CD14-positive monocyte (primary cell): ENCODE results near the gene DLL3. TPM values are rescaled to one million over a fixed set of nuclear protein-coding genes. Genes with fewer than 3 reads are reported as not detected.

Experiments
- DNase-seq, 3 donors: peaks; one replicate each; pipeline ENCODE4 v3.0.0-alpha.2; 2011 to 2022
- H2AFZ ChIP-seq: 2 replicates; pipeline ENCODE4 v1.6.0; 2012; ENCODE audit warnings: mild to moderate bottlenecking, low read depth, low read length, inconsistent platforms; ENCODE audit not compliant: insufficient read depth, poor library complexity, severe bottlenecking
- H3K27ac ChIP-seq, 2 donors: 1 replicate in 1 of 2; 2 replicates in 1 of 2; pipeline ENCODE4 v1.5.1; 2012 to 2013; ENCODE audit warnings: low read length in 2 of 2, control low read depth in 1 of 2, inconsistent platforms in 1 of 2, low read depth in 1 of 2, mild to moderate bottlenecking in 1 of 2
- H3K27me3 ChIP-seq, 2 donors: one replicate each; pipeline versions ENCODE4 v1.6.0 to v1.6.1; 2011 to 2013; ENCODE audit warnings: low read length in 2 of 2; ENCODE audit not compliant: control insufficient read depth in 2 of 2, insufficient read depth in 2 of 2
- H3K36me3 ChIP-seq, 2 donors: replicated peaks in 1 of 2; 1 replicate in 1 of 2; 2 replicates in 1 of 2; pipeline versions ENCODE4 v1.5.1 to v1.6.1; 2012 to 2013; ENCODE audit warnings: low read length in 2 of 2, control low read depth in 1 of 2, inconsistent platforms in 1 of 2, mild to moderate bottlenecking in 1 of 2; ENCODE audit not compliant: insufficient read depth in 2 of 2, control insufficient read depth in 1 of 2
- H3K4me1 ChIP-seq, 2 donors: 1 replicate in 1 of 2; 2 replicates in 1 of 2; pipeline versions ENCODE4 v1.5.1 to v1.6.1; 2012 to 2013; ENCODE audit warnings: low read length in 2 of 2, control low read depth in 1 of 2, inconsistent platforms in 1 of 2, mild to moderate bottlenecking in 1 of 2, moderate library complexity in 1 of 2; ENCODE audit not compliant: insufficient read depth in 2 of 2, control insufficient read depth in 1 of 2
- H3K4me2 ChIP-seq: replicated peaks from 2 replicates; pipeline ENCODE3; 2012; ENCODE audit warnings: low read length, moderate library complexity, mild to moderate bottlenecking; ENCODE audit not compliant: poor library complexity, severe bottlenecking; ENCODE audit errors: extremely low read depth
- H3K4me3 ChIP-seq, 3 experiments: fragments of 200-600 bp in 1 of 3; sonication (generic) in 1 of 3; replicated peaks in 1 of 3; 1 replicate in 2 of 3; 2 replicates in 1 of 3; pipeline ENCODE4 v1.5.1; 2011 to 2013; ENCODE audit warnings: low read length in 3 of 3, mild to moderate bottlenecking in 3 of 3, control low read depth in 2 of 3, low read depth in 2 of 3, inconsistent platforms in 1 of 3, moderate library complexity in 1 of 3
- H3K79me2 ChIP-seq: 2 replicates; pipeline ENCODE4 v1.6.0; 2012; ENCODE audit warnings: mild to moderate bottlenecking, control low read depth, inconsistent platforms, low read length, moderate library complexity; ENCODE audit not compliant: insufficient read depth
- H3K9ac ChIP-seq: 2 replicates; pipeline ENCODE4 v1.6.0; 2017; ENCODE audit warnings: low read length, mild to moderate bottlenecking; ENCODE audit not compliant: insufficient read depth, poor library complexity, severe bottlenecking
- H3K9me3 ChIP-seq, 2 donors: replicated peaks in 1 of 2; 1 replicate in 1 of 2; 2 replicates in 1 of 2; pipeline versions ENCODE4 v1.5.1 to v1.6.1; 2012 to 2013; ENCODE audit warnings: low read length in 2 of 2, control low read depth in 1 of 2; ENCODE audit not compliant: control insufficient read depth in 1 of 2, insufficient read depth in 1 of 2
- H4K20me1 ChIP-seq: 2 replicates; pipeline ENCODE4 v1.6.0; 2012; ENCODE audit warnings: mild to moderate bottlenecking, low read length, control low read depth, moderate library complexity; ENCODE audit not compliant: insufficient read depth
- H3K27ac Mint-ChIP-seq, 7 donors: one replicate each; pipeline ENCODE4 v1.8.0; 2020; ENCODE audit warnings: mild to moderate bottlenecking in 7 of 7, mixed read lengths in 7 of 7, moderate library complexity in 6 of 7, inconsistent platforms in 2 of 7
- H3K27me3 Mint-ChIP-seq, 3 donors: one replicate each; pipeline ENCODE4 v1.8.0; 2021 to 2022; ENCODE audit warnings: low read depth in 3 of 3, mild to moderate bottlenecking in 3 of 3, mixed read lengths in 3 of 3, moderate library complexity in 3 of 3, inconsistent platforms in 1 of 3
- H3K36me3 Mint-ChIP-seq, 2 donors: one replicate each; pipeline ENCODE4 v1.8.0; 2020; ENCODE audit warnings: mixed read lengths in 2 of 2, inconsistent platforms in 1 of 2, mild to moderate bottlenecking in 1 of 2
- H3K4me1 Mint-ChIP-seq: one replicate; pipeline ENCODE4 v1.8.0; 2020; ENCODE audit warnings: mild to moderate bottlenecking, mixed read lengths
- H3K4me3 Mint-ChIP-seq, 2 donors: one replicate each; pipeline ENCODE4 v1.8.0; 2020; ENCODE audit warnings: mild to moderate bottlenecking in 2 of 2, mixed read lengths in 2 of 2, moderate library complexity in 1 of 2
- H3K9me3 Mint-ChIP-seq, 7 donors: one replicate each; pipeline ENCODE4 v1.8.0; 2020 to 2022; ENCODE audit warnings: mixed read lengths in 7 of 7, mild to moderate bottlenecking in 6 of 7, moderate library complexity in 6 of 7, inconsistent platforms in 2 of 7
- CTCF ChIP-seq: fragments of 200-600 bp; IDR thresholded peaks from one replicate; pipeline ENCODE4 v1.8.0; 2022; ENCODE audit warnings: antibody characterized with exemption, mild to moderate bottlenecking
- WGBS: methylation state at CpG from one replicate; pipeline ENCODE4 v1.1.5; 2013; ENCODE audit warnings: missing lambda C conversion rate; ENCODE audit not compliant: insufficient coverage; 5-methylcytosine and 5-hydroxymethylcytosine counted together
- intact Hi-C, 2 donors: fragments of 100-400 bp; cut with micrococcal nuclease; formaldehyde crosslinking; loops; one replicate each; pipeline versions ENCODE4 v1.15.0 to v1.15.1; 2023
- polyA plus RNA-seq, 3 donors: library from polyadenylated mRNA; depleted of rRNA in 1 of 3; unstranded in 2 of 3; stranded (reverse) in 1 of 3; fragments of 300-500 nt in 2 of 3; fragments of >200 nt in 1 of 3; fragmentation: Illumina TruSeq in 2 of 3; gene quantifications; 1 replicate in 2 of 3; 2 replicates in 1 of 3; pipeline ENCODE4 v1.2.3, GENCODE V29; 2012 to 2021

DLL3 gene
- polyA plus RNA-seq, 3 donors = not detected

GRCh38 chr19:39492225-39492624, 6.5 kb upstream of the DLL3 start:
- no peak for DNase-seq
- no peaks in the 10 kb centered on the region for H3K4me1 Mint-ChIP-seq
- Histone ChIP-seq H2AFZ (no peak overlapping the region), H3K4me1 (no peaks in the 10 kb centered on the region), H3K4me3 (no peak overlapping the region), H4K20me1 (no peaks in the 10 kb centered on the region), H3K9me3 (no peaks in the 10 kb centered on the region), H3K36me3 (peaks cover 31 to 39% of the 10 kb centered on the region in 2 donors), H3K27me3 (peaks cover under 1 to 7% of the 10 kb centered on the region in 2 donors), H3K27ac (no peak overlapping the region), H3K79me2 (no peaks in the 10 kb centered on the region), H3K9ac (no peak overlapping the region), H3K4me2 (no peak overlapping the region)
- intact Hi-C loops = loop anchor here in 1 of 2 donors (10.0 kb wide), 1 partner anchor 183 kb away; no protein-coding TSS in a partner anchor
- no peak for TF ChIP-seq CTCF
- H3K27ac Mint-ChIP-seq = no peak overlapping the region
- WGBS = 90% methylated on average over 2 of the region's 6 CpGs
- H3K36me3 Mint-ChIP-seq = peaks cover 26 to 44% of the 10 kb centered on the region in 2 donors
- H3K27me3 Mint-ChIP-seq = peaks cover 15 to 21% (median 19%) of the 10 kb centered on the region in 3 donors
- H3K4me3 Mint-ChIP-seq = no peak overlapping the region
- H3K9me3 Mint-ChIP-seq = peaks cover 0 to 4% (median 0%) of the 10 kb centered on the region in 7 donors

DNA sequence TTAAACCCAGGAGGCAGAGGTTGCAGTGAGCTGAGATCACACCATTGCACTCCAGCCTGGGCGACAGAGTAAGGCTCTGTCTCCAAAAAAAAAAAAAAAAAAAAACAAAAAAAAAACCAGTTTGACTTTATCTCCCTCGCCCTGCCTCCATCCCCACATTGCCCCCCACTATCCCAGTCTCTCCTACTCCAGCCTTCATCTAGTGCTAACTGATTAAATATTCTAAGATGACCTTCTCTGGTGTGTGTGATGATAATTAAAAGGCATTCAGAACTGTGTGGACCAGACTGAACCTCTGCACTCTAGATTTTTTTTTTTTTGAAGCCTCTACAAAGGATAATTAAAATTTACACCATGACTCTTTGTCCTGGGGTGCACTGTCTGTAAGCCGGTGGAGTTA, 6.0 kb upstream of the DLL3 start:
- H3K27me3 Mint-ChIP-seq = peaks cover 21 to 26% (median 24%) of the 10 kb centered on the region in 3 donors
- no peak overlapping the region for H2AFZ ChIP-seq
- peak overlapping the region in 1 of 7 donors; percentile 64 for H3K27ac Mint-ChIP-seq
- no peak overlapping the region for H3K27ac ChIP-seq
- intact Hi-C loops = loop anchor here in 1 of 2 donors (10.0 kb wide), 1 partner anchor 182 kb away; no protein-coding TSS in a partner anchor
- no CpG with 5 or more reads among the region's 3 CpGs for WGBS
- H3K36me3 Mint-ChIP-seq = peaks cover 24 to 39% of the 10 kb centered on the region in 2 donors
- H3K4me1 ChIP-seq = peaks cover 0 to 1% of the 10 kb centered on the region in 2 donors
- H3K4me2 ChIP-seq = no peak overlapping the region
- H4K20me1 ChIP-seq = no peaks in the 10 kb centered on the region
- H3K9me3 Mint-ChIP-seq = peaks cover 0 to 4% (median 0%) of the 10 kb centered on the region in 7 donors
- H3K79me2 ChIP-seq = no peaks in the 10 kb centered on the region
- H3K9ac ChIP-seq = no peak overlapping the region
- DNase-seq = no peak
- H3K9me3 ChIP-seq = peaks cover 0 to 1% of the 10 kb centered on the region in 2 donors
- no peak overlapping the region for H3K4me3 ChIP-seq
- no peak for TF ChIP-seq CTCF
- H3K4me3 Mint-ChIP-seq = no peak overlapping the region
- no peaks in the 10 kb centered on the region for H3K4me1 Mint-ChIP-seq
- H3K27me3 ChIP-seq = peaks cover 5 to 13% of the 10 kb centered on the region in 2 donors
- H3K36me3 ChIP-seq = peaks cover 31 to 38% of the 10 kb centered on the region in 2 donors
